Loucy (cell line): ENCODE results near the gene CHCHD6.

Source experiments
- EZH2phosphoT487 ChIP-seq: fragments of 200-600 bp; IDR thresholded peaks from 2 replicates; pipeline ENCODE4 v1.6.1; 2018; ENCODE audit warnings: antibody characterized with exemption, mild to moderate bottlenecking, moderate library complexity, borderline replicate concordance
- TF ChIP-seq, protein P1 (sequence below): fragments of 200-600 bp; sonication (generic); conservative IDR thresholded peaks from 2 replicates; pipeline ENCODE4 v1.5.1; 2014; ENCODE audit warnings: mild to moderate bottlenecking, antibody characterized with exemption, low read length

DNA sequence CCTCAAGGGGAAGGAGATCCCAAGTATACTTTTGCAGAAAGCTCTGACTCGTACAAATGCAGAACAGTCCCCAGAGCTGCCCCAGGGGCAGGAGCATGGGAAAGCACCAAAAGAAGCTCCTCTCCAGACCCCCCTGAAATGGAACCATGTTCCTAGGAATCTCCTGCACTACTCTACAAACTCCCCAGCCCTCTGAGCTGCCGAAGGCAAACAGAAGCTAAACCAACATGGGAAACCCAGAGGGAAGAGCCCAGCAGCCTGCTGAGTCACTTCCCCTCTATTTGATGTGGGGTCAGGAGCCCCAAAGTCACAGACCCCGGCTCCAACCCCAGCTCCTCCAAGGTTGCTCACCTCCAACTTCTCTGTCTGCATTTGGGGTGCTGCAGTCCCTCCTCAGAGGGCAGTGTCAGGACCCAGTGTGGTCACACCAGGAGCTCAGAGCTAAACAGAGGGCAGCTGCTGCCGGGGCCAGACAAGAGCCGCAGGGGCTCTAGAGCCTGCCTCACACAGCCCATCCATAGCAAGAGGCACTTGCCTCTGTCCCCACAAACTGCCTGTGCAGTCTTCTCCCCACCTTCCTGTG, 275.1 kb downstream of the CHCHD6 start:
- TF ChIP-seq, protein P1, sequence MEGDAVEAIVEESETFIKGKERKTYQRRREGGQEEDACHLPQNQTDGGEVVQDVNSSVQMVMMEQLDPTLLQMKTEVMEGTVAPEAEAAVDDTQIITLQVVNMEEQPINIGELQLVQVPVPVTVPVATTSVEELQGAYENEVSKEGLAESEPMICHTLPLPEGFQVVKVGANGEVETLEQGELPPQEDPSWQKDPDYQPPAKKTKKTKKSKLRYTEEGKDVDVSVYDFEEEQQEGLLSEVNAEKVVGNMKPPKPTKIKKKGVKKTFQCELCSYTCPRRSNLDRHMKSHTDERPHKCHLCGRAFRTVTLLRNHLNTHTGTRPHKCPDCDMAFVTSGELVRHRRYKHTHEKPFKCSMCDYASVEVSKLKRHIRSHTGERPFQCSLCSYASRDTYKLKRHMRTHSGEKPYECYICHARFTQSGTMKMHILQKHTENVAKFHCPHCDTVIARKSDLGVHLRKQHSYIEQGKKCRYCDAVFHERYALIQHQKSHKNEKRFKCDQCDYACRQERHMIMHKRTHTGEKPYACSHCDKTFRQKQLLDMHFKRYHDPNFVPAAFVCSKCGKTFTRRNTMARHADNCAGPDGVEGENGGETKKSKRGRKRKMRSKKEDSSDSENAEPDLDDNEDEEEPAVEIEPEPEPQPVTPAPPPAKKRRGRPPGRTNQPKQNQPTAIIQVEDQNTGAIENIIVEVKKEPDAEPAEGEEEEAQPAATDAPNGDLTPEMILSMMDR: no peak
- TF ChIP-seq EZH2phosphoT487: no peak
